COLO829 (cell line): ENCODE measurements around the gene HORMAD2.
"Not testable (repeated sequence)": the region's sequence is repeated elsewhere in the genome, so short reads cannot be mapped to it uniquely, and the experiment has no call there.

Experiments used
- DNase-seq: peaks from one replicate; pipeline ENCODE4 v3.0.0; 2012; ENCODE audit warnings: low spot score

Gene HORMAD2

GRCh38 chr22:30056015-30056414 is 24.2 kb upstream of the HORMAD2 start:
- DNase-seq: no peak

GRCh38 chr22:30057375-30057774 is 22.9 kb upstream of the HORMAD2 start:
- no peak for DNase-seq

- DNase-seq: not testable (repeated sequence)
These were observed 20.8 kb upstream of the HORMAD2 start for GRCh38 chr22:30059346-30060020.

DNA sequence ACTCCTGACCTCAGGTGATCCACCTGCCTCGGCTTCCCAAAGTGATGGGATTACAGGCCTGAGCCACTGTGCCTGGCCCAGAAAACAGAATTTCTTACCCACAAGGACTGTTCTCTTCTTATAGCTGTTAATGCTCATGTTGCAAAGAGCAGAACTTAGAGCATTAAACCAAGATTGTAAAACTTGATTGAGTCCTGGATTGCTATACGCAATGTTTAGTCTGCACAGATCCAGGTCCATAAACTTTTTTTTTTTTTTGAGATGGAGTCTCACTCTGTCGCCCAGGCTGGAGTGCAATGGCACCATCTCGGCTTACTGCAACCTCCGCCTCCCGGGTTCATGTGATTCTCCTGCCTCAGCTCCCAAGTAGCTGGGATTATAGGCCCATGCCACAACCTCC is 19.2 kb upstream of the HORMAD2 start:
- not testable (repeated sequence) for DNase-seq

GRCh38 chr22:30062259-30062658 is 18.0 kb upstream of the HORMAD2 start:
- no peak for DNase-seq

- DNase-seq: no peak
These were observed 17.3 kb upstream of the HORMAD2 start for GRCh38 chr22:30062950-30063349.

DNA sequence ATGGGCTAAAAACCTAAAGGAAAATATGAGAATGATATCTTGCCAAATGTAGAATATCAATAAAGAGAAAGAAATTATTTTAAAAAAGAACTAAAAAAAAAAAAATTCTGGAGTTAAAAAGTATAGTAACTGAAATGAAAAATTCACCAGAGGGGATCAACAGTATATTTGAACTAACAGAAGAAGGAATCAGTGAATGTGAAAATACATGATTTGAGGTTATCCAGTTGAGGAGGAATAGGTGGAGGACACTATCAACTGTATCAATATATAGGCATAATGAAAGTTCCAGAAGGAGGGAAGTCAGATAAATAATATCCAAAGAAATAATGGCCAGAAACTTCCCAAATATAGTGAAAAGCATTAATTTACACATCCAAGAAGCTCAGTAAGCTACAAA is 16.1 kb upstream of the HORMAD2 start:
- no peak for DNase-seq

DNA sequence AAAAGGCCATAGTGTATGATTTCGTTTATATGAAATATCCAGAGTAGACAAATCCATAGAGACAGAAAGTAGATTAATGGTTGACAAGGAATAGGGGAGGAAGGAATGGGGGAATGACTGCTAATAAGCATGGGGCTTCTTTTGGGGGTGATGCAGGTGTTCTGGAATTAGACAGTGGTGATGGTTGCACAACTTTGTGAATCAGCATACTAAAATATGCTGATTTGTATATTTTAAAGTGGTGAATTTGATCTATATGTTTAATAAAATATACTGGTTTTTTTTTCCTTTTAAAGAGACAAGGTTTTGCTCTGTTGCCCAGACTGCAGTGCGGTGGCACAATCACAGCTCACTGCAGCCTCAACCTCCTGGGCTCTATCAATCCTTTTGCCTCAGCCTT is 6.5 kb upstream of the HORMAD2 start:
- DNase-seq: no peak

GRCh38 chr22:30074147-30074546 is 6.1 kb upstream of the HORMAD2 start:
- no peak for DNase-seq

- no peak for DNase-seq
These were observed 5.3 kb upstream of the HORMAD2 start for GRCh38 chr22:30074994-30075393.

DNA sequence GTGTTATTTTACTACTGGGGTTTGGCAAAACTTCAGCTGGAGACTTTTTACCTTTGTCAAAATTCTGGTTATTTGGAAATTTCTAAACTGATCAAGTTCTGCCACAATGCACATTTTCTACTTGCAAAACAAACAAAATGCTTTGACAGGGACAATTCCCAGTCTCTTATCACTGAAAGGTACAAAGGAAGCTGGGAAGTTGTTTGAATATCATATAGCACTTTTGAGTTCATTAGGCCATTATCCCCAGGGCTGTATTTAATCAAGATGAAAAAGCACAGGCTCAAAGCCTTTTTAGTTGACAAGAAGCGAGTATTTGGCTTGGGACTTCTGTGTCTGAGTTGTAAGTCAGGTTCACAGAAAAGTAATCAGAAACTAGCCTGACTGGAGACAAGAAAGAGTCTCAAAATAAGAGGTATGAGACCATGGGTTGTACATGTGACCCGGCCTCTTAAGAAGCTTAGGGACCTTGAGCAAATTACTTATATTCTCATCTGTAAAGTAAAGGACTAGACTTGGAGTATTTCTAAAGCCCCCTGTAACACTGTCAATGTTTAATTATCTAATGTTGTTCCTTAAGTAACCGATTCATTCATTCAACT is 2.9 kb upstream of the HORMAD2 start:
- DNase-seq: no peak

- no peak for DNase-seq
These were observed 1.6 kb upstream of the HORMAD2 start for GRCh38 chr22:30078320-30079311.

DNA sequence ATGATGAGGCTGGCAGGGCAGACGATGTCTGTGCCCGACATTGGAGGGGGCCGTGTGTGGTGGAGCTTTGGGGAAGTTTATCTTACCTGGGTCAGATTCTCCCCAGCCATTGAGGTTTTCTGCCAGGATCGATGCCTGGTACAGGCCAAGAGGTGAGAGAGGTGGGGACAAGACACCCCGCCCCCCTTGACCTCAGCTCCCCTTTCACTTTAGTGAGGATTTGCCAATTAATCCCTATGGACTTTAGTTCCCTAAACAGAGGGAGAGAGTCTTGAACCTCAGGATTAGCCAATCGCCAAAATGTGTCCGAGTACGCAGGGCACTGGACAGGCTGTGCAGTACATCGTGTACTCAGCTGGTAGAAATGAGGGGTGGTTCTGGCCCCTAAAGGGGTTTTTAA is 541 bp downstream of the HORMAD2 start:
- DNase-seq: no peak

DNA sequence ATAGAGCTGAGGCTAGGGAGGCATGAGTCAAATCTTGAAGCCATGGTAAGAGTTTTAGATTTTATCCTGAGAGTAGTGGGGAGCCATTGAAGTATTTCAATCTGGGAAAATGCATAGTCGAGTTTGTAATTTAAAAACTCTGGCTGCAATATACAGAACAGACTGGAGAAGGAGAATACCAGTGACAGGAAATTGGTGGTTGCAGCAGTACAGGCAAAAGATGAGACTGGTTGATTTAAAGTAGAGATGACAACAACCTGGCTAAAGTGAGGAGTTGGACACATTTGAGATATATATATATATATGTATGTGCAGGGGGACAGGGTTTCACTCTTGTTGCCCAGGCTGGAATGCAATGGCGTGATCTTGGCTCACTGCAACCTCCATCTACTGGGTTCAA is 6.2 kb downstream of the HORMAD2 start:
- no peak for DNase-seq

DNA sequence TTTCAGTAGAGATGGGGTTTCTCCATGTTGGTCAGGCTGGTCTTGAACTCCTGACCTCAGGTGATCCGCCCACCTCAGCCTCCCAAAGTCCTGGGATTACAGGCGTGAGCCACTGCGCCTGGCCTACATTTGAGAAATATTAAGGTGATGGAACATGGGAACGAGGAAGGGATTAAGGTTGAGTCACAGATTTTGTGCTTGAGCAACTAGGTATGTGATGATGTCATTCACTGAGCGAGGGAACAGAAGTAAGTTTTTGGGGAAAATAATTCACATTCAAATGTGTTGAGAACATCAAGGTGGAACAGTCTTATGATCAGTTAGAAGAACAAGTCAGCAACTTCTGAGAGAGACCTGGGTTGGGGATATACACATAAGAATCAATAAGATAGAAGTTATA is 6.8 kb downstream of the HORMAD2 start:
- DNase-seq: not testable (repeated sequence)

DNA sequence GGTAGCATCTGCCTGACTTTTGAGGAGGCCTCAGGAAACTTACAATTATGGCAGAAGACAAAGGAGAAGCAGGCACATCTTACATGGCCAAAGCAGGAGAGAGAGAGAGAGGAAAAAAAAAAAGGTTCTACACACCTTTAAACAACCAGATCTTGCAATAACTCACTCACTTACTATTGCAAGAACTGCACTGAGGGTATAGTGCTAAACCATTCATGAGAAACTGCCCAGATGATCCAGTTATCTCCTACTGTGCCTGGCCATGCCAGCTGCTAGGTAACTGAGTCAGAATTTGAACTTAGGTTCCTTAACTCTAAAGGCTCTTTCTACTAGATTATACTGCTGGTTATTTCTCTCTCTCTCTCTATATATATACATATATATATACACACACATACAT is 7.3 kb downstream of the HORMAD2 start:
- DNase-seq: no peak

DNA sequence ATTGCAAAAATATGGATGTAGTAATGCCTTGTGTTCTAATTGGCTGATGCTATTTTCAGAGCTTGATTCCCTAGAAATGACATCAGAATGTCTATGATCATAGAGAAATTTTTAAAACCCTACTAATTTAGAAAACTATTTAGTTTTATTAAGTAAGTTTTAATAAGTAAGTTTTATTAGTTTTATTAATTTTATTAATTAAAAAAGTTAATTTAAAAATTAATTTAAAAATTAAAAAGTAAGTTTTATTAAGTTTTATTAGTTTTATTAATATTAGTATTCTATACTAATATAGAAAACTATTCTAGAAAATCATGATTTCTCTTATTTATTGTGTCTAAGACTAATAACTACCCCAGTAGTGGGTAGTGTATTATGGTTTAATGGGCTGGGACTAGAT is 8.2 kb downstream of the HORMAD2 start:
- no peak for DNase-seq

- no peak for DNase-seq
These were observed 9.4 kb downstream of the HORMAD2 start for GRCh38 chr22:30089655-30089974.

GRCh38 chr22:30092686-30093085 is 12.4 kb downstream of the HORMAD2 start:
- DNase-seq: no peak

DNA sequence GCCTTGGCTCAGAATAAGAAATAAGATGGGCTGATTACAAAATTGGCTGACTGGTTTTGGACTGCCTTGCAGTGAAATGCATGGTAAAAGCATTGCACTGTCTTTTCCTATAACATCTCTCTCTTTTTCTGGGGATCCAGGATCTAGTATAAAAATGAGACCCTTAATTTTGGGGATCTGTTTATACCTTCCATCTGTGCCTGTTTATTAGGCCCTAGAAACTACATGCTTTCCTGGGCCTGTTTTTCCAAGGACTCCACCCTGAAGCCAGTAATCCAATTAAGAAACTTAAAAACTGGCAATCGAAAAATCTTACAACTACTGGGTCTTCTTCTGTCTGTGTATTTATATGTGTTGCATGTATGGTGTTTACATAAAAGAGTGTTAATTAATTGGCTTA is 14.5 kb downstream of the HORMAD2 start:
- DNase-seq: no peak

DNA sequence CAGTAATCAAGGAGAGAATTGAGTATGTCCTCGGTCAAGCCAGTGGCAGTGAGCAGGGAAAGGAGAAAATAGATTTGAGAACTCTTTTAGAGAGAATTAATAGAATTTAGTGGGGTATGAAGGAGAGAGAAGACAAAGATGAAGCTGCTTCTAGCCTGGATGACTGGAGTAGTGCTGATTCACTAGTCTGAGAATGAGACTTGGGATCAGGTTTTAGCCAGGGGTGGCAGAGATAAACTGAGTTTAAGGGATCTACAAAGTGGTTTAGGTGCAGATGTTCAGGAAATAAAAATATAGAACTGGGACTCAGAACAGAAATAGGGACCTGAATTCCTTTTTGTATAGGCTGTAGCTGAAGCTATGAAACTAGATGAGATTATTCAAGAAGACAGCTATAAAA is 17.6 kb downstream of the HORMAD2 start:
- no peak for DNase-seq

- DNase-seq: not testable (repeated sequence)
These were observed 20.5 kb downstream of the HORMAD2 start for GRCh38 chr22:30100770-30101169.

DNA sequence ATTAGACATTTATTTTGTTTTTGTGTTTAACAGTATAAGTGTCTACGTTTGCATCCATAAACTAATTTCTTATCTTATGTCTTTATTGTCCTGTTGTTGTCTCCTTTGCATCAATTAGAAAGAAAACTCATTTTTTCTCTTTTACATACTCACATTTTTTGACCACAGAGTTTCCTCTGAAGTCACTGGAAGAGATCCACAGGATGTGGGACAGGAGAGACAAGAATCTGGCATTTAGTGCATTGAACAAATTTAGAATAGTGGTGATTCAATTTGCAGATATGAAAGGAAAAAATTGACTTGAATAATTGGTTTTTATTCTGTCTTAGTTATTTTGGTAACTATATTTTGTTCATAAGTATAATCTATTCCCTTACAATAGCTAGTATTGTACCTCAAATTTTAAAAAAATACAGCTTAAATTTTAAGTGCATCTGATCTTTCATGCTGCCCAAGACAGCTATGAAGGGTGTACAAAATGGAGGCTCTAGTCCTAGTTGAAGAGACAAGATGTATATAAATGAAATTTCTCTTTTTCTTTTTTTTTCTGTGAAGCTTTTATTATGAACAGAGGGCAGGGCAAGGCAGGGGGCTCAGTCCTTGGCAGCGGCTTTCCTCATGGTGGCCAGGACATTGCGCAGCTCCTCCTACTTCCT is 24.4 kb downstream of the HORMAD2 start:
- no peak for DNase-seq
